ENCODE measurements around the gene KCTD5.

- TF ChIP-seq, protein P1, sequence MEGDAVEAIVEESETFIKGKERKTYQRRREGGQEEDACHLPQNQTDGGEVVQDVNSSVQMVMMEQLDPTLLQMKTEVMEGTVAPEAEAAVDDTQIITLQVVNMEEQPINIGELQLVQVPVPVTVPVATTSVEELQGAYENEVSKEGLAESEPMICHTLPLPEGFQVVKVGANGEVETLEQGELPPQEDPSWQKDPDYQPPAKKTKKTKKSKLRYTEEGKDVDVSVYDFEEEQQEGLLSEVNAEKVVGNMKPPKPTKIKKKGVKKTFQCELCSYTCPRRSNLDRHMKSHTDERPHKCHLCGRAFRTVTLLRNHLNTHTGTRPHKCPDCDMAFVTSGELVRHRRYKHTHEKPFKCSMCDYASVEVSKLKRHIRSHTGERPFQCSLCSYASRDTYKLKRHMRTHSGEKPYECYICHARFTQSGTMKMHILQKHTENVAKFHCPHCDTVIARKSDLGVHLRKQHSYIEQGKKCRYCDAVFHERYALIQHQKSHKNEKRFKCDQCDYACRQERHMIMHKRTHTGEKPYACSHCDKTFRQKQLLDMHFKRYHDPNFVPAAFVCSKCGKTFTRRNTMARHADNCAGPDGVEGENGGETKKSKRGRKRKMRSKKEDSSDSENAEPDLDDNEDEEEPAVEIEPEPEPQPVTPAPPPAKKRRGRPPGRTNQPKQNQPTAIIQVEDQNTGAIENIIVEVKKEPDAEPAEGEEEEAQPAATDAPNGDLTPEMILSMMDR (IDR thresholded peaks at IDR 0.05): no peak
- TF ChIP-seq POLR2A (IDR thresholded peaks at IDR 0.05): no peak
- TF ChIP-seq POLR2AphosphoS5 (IDR thresholded peaks at IDR 0.05): no peak
Measured at GRCh38 chr16:2719328-2720063, 37.2 kb downstream of the KCTD5 start.
